GM18519 (cell line): ENCODE measurements around the gene TMTC1.

ENCODE experiments used
- ATAC-seq: cut with Tn5 transposase; IDR thresholded peaks from one replicate; pipeline ENCODE4 v1.9.1; 2021; ENCODE audit warnings: mild to moderate bottlenecking, moderate library complexity; ENCODE audit not compliant: unreplicated experiment, low FRiP score

TMTC1 gene

GRCh38 chr12:29627221-29627620 is 156.5 kb downstream of the TMTC1 start:
- ATAC-seq, result no peak

DNA sequence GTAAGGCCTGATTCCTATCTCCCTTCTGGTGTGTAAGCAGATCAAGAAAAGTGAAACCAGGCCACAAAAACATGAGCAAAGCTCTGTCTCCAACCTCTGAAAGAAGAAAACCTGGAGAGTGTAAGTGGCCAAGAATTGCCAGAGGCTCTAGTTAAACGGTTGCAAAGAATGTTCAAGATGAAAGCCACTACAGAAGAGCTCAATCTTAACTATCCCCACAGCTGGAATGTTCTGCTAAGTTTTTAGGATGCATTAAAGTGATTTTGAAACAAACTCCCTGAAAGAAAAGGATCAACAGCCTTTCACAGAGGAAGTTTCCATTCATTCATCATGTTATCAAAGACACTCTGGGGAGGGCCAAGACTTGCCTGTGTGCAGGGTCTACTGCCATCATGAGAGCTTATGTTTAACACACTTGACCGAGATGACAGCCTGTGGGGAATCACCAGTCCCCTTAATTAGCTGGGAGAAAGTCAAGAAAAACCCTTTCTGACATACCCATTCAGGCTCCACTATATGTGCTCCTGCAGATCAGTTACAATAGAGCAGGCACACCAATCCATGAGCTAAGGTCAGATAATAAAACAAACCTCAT is 158.3 kb downstream of the TMTC1 start:
- no peak for ATAC-seq

DNA sequence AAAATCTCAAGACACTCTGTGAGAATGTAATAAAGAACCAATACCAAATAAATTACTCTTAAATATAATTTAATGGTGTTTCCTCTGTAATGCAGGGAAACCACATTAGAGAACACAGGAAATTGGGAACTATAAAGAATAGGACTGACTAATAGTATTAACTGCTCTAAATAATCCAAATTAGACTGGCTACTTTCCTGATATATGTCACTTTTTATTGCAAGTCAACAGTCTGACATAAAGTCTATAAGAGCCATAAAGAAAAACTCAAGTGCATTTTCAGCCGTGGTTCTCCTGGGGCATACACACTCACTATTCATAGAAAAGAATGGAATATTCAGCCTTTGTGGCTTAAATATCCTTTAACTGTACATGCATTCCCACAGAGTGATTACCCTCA is 161.5 kb downstream of the TMTC1 start:
- ATAC-seq, result no peak

GRCh38 chr12:29620030-29620429 is 163.7 kb downstream of the TMTC1 start:
- no peak for ATAC-seq

- no peak for ATAC-seq
Observed at GRCh38 chr12:29617407-29617803, 166.3 kb downstream of the TMTC1 start.

- no peak for ATAC-seq
Observed at GRCh38 chr12:29616664-29617406, 166.9 kb downstream of the TMTC1 start.

DNA sequence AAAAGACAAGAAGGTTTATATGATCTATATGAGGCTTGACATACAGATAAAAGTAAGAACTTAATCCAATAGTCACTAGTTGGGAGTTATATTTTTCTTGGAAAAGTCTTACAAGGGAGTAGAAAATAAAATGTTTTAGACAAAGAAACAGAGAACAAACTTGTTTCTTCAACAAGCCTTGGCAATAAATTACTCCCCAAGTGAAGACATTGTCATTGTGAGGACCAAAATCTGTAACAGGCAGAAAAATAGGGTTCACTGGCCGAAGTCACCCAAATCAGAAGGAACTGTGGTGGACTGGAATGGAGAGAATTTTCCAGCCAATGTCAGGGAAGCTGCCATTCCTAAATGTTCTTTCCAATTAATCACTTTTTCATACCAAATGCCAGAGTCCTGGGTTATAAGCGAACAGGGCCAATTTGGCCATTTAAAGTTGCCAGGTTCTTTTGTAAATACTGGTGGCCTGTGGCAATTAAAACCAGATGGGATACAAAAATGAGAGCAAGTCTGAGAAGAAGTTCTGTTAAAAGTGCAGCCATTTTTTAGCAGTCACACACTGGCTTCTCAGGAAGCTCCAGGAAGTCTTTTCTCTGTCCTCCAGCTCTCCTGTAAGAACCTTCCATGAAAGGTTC is 168.9 kb downstream of the TMTC1 start:
- no peak for ATAC-seq

DNA sequence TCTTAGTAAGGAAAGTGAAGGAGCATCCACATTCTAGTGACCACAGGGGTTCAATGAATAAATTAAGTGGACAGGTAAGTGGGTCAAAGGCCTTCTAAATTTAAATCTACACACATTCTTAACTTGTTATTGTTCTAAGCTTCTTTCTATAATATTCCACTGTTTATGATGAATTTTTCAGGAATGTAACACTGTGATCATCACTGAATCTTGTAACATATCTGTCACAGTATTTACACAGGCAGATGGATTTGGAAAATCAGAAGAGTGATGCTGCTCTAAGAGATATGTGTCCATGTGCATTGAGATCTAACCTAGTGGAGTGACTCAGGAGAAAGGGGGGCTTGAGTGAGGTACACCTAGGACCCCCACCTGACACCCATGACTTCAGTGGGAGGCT is 170.8 kb downstream of the TMTC1 start:
- no peak for ATAC-seq

GRCh38 chr12:29611906-29612305 is 171.8 kb downstream of the TMTC1 start:
- no peak for ATAC-seq

DNA sequence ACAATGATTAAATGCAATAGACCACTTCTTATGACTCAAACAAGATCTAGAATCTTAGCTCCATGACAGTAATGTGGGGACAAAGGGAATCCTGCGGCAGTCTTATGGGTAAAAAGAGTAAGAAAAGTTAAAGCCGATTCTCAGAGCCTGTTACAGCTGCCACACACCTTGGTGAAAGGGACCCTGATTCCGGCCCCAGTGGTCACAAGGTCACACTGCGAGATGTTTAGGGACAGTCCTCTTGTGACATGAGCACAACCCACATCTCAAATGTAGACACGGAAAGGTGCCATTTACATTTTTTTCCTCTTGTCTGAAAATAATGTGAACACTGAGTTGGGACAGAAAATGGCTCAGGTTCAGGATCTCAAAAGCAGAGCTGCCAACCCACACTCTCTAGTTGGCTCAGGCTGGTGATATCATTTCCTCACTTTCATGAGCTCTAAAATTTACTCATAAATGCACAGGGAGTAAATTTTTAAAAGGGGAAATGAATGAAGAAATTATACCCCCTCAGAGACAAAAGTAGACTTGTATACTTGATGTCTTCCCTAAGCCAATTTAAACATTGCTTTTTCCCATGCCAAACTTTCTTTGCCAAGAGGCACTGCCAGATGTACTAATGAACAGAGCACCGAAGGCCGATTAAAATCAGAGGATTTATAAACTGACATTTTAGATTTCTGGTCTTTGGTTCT is 173.1 kb downstream of the TMTC1 start:
- no peak for ATAC-seq

GRCh38 chr12:29609431-29610215 is 174.1 kb downstream of the TMTC1 start:
- ATAC-seq, result no peak

GRCh38 chr12:29608581-29608980 is 175.2 kb downstream of the TMTC1 start:
- no peak for ATAC-seq

GRCh38 chr12:29599381-29599780 is 184.4 kb downstream of the TMTC1 start:
- no peak for ATAC-seq

DNA sequence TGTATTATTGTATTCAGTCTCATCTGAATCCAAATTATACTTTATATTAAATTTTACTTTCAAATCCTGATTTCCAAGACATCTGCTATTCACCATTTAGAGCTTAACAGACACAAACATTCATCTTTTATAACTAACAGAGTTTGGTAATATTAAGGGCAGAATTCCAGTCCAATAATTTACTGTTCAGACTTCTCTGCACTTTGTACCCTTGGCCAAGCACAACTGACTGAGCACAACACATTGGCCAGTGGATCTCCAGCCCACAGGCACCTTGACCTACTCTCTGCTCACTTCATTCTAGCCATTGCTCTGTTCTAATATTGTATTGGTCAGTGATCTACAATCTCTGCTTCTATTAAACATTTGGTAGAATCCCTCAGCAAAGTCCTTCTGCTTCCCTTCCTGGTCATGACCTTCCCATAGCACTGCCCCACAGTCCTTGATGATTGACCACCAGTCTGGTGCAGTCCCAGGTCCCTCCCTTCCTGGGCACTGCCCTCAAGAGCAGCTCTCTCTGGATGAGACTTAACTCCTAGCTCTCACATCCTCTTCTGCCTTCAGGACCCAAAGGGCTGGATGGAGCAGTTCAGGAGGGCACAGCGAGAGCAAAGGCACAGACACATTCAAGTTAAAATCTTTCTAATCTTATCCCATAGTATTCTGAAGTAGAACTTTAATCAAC is 188.5 kb downstream of the TMTC1 start:
- ATAC-seq, result no peak

DNA sequence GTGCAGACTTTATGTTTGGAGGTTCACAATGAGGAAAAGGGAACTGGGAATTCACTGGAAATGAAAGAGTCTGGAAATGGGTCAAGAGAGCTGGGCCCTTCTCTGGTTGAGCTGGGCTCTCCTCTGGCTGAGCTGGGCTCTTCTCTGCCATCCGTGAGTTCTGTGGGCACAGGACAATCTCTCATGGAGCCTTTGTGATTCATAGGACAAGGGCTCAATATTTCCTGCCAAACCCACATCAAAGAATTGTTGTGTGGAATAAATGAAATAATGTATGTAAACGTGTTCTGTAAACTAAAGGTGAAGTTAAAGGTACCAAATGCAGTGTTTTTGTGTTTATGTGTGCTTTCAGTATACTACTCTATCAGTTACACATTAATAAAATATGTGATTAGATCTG is 190.7 kb downstream of the TMTC1 start:
- no peak for ATAC-seq

- ATAC-seq, result no peak
Observed at GRCh38 chr12:29591140-29592020, 192.4 kb downstream of the TMTC1 start.

DNA sequence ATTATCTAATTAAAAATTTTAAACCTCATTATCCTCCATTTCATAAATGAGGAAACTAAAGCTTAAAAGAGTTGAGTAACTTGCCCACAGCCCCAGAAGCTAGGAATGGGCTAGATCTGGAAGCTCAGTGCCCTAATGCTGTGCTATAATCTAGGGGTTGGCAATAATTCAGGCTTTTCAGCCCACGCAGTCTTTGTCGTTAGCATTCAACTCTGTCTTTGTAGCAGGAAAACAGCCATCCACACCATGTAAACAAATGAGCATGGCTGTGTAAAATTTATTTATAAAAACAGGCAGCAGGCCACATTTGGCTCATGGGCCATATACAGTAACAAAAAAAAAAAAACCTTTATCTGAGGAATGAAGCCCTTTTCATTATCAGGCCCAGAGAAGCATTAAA is 193.9 kb downstream of the TMTC1 start:
- no peak for ATAC-seq

DNA sequence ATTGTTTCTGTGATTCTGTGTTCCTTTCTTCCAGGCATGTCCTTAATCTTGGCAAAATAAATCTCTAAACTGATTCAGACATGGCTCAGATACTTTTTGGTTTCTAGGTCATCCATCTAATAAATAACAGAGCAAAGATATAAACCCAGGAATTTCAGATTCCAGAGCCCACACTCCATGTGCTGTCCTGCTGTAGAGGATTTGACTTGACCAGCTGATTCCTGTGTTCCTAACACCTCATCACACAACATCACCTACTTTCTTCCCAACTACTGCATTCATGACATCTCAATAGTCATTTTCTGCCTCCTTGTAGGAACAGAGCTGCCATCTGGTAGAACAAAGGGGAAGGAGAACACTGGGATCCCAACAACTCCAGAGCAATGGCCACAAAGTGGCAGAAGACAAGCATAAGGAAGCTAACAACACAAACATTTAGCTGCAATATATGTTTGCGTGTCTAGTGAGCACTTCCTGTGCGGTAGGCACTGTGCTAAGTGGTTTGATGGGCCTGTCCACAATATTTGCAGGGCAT is 194.4 kb downstream of the TMTC1 start:
- ATAC-seq, result no peak
